HG03432 (cell line): ENCODE results near the gene ZNF324.
"Not testable (repeated sequence)": the region's sequence is repeated elsewhere in the genome, so short reads cannot be mapped to it uniquely, and the experiment has no call there.

Experiments used
- ATAC-seq: cut with Tn5 transposase; IDR thresholded peaks from one replicate; pipeline ENCODE4 v1.9.1; 2021; ENCODE audit warnings: mild to moderate bottlenecking, moderate library complexity; ENCODE audit not compliant: unreplicated experiment

ZNF324 gene

DNA sequence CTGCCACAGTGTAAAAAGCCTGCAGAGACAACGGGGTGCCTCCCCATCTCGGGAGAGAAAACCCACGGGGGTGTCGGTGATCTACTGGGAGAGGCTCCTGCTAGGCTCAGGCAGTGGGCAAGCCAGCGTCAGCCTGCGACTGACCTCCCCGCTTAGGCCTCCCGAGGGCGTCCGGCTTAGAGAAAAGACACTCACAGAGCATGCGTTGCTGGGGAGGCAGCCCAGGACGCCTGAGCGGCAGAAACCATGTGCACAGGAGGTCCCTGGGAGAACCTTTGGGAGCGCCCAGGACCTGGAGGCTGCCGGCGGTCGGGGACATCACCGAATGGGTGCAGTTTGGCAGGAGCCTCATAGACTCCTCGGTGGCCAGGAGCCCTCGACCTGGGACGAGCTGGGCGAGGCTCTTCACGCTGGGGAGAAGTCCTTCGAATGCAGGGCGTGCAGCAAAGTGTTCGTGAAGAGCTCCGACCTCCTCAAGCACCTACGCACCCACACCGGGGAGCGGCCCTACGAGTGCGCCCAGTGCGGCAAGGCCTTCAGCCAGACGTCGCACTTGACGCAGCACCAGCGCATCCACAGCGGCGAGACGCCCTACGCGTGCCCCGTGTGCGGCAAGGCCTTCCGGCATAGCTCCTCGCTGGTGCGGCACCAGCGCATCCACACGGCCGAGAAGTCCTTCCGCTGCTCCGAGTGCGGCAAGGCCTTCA lies 4.1 kb downstream of the ZNF324 start:
- not testable (repeated sequence) for ATAC-seq

DNA sequence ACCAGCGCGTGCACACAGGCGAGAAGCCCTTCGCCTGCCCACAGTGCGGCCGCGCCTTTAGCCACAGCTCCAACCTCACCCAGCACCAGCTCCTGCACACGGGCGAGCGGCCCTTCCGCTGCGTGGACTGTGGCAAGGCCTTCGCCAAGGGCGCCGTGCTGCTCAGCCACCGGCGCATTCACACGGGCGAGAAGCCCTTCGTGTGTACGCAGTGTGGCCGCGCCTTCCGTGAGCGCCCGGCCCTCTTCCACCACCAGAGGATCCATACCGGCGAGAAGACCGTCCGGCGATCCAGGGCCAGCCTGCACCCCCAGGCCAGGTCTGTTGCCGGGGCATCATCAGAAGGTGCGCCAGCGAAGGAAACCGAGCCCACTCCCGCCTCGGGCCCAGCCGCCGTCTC lies 4.9 kb downstream of the ZNF324 start:
- ATAC-seq, result no peak

DNA sequence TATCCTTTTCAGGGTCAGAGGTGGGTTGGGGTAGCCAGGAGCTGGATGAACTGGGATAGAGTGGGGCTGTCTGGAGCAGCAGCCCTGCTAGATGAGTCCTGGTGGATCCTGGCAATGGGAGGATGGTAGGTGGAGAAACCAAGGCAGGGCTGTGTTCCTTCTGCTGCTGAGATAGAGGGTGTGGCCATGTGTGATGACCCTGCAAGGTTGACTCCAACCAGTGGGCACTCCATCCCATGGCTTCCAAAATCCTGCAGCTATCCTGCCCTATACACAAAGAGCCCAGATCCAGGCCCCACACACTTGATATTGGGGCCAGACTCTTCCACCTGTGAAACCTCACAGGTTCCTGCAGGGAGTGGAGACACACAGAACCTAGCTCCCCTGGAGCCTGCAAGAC lies 6.9 kb downstream of the ZNF324 start:
- ATAC-seq, result no peak

DNA sequence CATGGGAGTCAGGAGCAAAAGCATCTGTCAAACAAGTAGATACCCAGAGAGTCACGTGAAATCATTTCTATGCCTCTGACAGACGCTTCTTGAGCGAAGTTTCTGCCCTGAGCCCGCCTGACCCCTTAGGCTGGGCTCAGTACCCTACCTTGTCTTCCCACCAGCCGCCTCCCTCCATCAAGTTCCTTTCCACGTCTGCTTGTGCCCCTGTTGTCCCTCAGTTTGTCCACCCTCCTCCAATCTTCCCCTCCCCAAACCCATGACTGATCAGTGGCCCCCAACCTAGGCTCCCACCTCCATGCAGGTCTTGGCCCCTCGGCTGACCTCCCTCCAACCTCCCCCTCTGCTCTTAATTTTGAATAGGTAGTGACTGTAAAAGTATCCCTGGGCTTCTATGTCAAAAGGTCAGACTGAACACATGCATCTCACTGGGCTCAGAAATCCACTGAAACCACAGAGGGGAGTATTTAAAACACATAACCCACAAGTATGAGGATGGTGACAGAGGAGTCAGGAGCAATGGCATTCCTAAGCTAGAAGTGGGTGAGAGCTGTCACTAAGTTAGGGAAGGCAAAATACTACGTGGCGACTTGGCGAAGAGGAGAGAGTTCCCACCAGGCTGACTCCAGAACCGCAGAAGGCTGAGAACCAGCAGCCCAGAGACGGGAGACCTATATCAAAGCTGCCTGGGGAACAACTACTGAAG lies 7.6 kb downstream of the ZNF324 start:
- ATAC-seq, result no peak

DNA sequence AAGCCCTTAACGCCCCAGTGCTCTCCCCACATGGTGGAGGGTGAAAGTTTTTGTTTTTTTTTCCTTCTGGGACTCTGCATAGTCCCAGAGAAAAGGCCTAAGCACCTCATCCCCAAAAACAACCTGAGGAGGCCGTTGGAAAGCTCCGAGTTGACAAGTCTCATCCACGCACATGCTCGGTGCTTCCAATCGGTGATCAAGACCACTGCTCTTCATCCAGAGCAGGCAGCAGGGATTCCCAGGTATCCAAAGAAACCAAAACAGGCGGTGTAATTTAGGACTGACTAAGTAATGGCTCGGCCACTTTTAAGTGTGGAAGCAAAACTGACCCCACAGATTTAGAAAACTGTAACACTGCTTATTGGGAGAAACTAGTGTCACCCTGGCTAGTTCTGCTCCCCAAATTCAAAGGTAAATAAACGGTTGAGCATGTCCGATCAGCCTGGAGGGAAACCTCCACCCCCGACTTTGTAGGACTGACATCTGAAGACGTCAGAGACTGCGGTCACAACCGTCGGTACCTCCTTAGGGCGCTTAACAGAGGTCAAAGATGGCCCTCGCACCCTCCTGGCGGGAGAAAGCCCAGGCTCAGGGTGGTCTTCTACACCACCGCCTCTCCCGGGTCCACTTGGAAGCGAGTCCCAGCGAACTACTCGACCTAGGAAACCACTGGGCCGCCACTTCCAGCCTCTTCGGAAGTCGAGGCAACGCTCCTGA lies 8.3 kb downstream of the ZNF324 start:
- ATAC-seq, result no peak

DNA sequence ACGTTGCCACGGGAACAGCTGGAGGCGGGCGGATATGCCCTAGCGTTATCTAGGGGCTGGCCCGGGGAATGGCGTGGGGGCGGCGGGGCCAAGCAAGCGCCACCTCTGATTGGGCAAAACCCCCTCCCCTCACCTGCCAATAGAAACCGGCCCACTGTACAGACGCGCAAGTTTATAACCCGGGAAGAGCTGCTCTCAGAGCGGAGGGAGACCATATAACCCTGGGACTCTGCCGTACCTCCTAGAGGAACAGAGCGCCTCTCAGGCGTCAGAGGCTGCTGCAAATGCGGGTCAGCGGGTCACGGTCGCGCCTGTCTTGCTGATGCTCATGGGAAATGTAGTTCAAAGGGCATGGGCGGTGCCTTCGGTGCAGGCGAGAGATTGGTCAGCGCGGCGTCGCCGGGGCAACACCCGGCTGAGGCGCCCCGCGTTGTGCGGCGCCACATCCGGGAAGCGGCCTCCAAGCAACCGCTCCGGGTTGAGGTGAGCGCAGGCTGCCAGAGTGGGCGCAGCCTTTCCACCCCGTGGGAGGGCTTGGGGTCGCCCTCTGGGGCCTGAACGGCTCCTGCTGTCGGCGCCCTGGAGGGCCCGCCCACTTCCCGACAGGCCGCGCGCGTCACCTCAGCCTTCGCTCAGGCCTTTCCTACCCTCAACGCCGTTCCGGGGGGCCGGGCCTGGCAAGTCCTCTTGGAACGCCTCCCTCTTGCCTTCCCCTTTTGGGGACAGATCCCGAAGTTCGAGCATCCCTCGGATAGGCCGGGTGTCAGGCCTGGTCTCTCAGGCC lies 9.0 kb downstream of the ZNF324 start, which contains the start of gene ZNF446:
TSS of gene ZNF446 (plus strand) at position 639 of the 784 bp plus-strand sequence. CDS start 867 bp downstream, outside the sequence.
- peak; percentile 82 for ATAC-seq

DNA sequence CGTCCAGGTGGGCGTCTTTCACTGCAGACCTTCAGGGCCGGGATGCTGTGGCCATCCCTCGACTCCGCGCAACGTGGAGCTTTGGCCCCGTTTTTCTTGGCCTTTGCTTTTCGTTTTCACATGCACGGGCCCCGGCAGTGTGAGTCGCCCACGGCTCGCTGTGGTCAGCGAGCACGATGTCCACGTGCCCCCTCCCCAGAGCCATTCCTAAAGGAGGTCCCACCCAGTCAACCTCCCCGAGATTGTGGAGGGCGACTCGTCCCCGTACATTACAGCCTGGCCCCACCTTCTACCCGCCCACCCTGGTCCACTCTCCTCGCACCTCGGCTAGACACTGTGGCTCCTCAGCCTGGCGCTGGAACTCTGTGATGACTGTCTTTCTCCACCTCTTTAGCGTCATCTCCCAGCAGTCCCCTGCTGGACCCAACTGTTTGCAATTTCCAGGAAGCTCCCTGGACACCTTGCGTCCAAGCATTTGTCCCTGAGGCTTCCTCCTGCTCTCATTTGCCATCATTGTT lies 9.7 kb downstream of the ZNF324 start:
- ATAC-seq, result no peak

DNA sequence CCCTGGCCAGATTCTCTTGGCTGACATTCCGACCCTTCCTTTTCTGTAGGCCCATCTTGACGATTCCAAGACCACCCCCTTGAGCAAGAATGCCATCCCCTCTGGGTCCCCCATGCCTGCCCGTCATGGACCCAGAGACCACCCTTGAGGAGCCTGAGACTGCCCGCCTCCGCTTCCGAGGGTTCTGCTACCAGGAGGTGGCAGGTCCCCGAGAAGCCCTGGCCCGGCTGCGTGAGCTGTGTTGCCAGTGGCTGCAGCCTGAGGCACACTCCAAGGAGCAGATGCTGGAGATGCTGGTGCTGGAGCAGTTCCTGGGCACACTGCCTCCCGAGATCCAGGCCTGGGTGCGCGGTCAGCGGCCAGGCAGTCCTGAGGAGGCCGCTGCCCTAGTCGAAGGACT lies 10.2 kb downstream of the ZNF324 start:
- ATAC-seq, result no peak

DNA sequence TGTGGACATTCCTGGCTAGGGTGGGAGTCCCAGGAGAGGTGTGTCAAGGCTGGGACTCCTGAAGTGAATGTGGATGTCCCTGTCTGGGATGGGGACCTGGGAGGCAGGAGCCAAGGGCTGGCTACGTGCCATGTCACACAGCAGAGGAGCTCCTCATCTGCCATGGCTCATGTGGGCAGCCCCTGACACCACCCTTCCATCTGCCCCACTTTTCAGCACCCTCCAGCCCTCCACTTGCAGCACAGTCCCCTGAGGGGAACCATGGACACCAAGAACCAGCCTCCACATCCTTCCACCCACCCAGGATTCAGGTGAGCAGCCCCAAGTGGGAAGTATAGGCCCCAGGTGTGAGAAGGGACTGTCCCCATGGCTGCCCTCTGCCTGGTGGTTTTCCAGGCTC lies 11.0 kb downstream of the ZNF324 start:
- no peak for ATAC-seq

DNA sequence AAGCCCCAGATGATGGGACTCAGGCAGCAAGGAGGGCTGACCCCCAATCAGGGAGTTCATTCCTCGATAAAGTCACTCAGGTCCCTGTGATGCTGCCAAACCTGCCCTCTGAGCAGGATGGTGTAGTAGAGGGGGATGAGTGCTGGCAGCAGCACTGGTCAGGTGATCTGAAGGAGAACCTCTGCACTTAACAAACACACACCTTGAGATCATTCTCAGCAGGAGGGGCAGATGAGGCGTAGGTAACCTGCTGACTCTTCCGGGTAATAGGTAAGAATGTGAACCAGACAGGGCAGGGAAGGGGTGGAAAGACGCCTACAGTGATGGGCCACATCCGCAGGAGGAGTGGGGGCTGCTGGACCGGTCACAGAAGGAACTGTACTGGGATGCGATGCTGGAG lies 12.4 kb downstream of the ZNF324 start:
- ATAC-seq, result no peak

DNA sequence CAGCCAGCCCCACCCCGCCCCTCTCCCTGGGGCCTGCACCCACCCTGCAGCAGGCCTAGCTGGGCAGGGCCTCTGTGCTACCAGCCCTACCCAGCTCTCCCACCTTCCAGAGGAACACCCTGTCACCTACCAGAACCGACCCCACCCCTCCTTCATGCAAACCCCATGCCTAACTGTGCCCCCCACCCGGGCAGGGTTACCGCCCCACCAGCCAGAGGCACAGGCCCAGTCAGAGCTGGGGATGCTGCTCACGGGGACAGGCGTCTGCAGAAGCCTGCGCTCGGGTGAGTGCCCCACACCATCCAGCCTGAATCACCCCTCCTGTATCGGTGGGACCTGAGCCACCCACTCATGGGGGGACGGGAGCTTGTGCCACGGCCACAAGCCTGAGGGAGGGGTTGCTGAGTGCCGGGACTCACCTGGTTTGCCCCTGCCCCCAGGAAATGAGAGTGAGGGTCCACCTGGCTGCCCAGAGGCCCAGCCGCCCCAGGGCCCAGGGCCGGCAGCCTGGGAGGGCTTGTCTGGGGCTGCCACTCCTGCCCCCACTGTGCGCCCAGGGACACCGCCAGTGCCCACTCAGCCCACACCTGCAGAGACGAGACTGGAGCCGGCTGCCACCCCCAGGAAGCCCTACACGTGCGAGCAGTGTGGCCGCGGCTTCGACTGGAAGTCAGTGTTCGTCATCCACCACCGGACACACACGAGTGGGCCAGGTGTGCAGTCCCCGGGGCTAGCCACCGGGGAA lies 13.0 kb downstream of the ZNF324 start:
- ATAC-seq, result no peak

DNA sequence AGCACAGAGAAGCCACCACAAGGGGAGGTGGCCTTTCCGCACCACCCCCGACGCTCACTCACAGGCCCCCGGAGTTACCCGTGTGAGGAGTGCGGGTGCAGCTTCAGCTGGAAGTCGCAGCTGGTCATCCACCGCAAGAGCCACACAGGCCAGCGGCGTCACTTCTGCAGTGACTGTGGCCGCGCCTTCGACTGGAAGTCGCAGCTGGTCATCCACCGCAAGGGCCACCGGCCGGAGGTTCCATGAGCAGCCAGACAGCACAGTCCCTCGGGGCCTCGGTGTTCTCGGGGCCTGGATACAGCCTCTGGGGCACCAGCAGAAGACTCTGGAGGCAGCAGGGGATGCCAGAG lies 13.6 kb downstream of the ZNF324 start:
- no peak for ATAC-seq

DNA sequence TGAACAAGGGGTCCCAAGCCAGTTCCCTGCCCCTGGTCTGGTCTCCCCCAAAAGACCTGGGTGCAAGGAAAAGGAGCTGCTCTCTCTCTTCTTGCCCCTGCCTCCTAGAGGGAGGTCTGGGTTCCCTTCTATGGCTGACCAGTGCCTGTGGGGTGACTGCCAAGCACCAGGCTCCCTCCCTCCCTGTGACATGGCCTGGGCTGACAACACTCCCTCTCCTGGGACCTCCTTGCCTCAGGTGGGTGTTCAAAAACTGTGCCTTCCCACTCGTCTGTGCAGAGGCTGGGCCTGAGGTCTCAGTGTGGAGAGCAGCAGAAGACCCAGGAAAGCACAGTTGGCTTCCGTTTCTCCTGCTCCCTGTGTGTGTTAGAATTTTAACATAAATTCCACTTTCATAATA lies 14.0 kb downstream of the ZNF324 start:
- ATAC-seq, result no peak

DNA sequence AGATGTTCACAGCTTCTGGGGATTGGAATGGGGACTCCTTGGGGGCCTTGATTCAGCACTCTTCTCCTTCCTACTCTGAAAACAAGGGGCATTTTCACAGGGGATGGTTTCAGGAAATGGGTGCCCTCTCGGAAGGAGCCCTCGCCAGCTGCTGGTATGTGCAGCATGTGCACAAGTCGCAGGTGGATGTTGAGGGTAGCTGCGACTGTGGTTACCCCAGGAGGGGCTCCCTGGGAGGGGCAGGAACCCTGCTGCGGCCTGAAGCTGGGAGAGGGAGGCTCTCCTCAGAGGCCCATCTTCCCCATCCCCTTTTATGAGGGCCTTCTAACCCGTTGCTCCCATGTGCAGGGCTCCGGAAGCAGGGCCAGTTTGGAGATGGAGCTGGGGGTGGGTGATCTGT lies 15.5 kb downstream of the ZNF324 start:
- no peak for ATAC-seq

DNA sequence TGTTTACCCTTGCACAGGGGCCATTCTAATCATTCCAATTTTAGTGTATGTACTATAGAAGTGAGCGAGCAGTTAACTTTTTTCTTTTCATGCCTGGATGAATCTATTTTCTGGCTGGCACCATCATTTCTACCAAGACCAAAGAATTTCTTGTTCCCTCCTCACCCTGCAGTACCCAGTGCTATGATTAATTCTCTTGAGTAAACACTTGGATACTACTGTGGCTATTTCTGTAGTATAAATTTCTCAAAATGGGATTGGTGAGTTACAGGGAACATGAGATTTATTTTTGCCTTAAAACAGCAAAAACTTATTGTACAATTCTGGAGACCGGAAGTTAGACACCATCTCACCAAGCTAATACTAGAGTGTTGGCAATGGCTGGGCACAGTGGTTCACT lies 16.9 kb downstream of the ZNF324 start:
- ATAC-seq, result no peak

DNA sequence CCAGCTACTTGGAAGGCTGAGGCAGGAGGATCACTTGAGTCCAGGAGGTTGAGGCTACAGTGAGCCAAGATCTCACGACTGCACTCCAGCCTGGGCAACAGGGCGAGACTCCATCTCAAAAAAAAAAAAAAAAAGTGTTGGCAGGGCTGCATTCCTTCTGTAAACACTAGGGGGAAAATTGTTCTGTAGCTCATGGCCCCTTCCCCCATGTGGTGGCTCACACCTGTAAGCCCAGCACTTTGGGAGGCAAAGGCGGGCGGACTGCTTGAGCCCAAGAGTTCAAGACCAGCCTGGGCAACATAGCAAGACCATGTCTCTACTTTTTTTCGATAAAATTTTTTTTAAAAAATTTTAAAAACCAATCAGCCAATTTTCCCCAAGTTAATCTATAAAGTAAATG lies 17.5 kb downstream of the ZNF324 start:
- not testable (repeated sequence) for ATAC-seq

DNA sequence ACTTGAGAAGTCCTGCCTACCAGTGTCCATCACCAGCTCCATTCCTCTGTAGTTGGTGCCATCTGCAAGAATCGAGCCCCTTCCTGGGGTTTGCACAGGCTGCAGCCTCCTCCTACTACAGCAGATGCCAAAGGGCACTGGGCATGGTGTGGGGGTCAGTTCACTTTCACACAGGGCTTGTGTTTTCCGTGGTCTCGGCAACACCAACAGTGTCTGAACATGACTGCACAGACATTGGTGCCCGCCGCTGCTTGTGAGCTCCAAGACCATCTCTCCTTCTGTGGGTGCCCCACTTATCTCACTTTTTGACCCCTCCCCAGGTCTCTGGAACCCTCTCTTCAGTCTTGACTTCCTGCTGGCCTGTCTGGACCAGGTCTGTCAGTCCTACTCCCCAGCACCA lies 24.5 kb downstream of the ZNF324 start:
- ATAC-seq, result no peak

DNA sequence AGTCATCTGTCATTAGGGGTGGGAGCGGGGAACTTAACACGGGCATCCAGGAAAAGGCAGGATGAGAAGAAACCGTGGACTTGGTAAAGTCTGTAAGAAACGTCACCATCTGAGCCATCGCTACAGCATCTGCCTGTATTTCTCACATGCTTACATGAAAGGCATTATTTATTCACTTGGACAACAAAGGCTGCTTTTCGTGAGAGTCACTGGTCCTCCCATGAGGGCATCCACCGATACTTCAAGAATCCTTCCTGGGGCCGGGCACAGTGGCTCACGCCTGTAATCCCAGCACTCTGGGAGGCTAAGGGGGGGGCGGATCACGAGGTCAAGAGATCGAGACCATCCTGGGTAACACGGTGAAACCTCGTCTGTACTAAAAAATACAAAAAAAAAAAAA lies 25.4 kb downstream of the ZNF324 start:
- no peak for ATAC-seq

DNA sequence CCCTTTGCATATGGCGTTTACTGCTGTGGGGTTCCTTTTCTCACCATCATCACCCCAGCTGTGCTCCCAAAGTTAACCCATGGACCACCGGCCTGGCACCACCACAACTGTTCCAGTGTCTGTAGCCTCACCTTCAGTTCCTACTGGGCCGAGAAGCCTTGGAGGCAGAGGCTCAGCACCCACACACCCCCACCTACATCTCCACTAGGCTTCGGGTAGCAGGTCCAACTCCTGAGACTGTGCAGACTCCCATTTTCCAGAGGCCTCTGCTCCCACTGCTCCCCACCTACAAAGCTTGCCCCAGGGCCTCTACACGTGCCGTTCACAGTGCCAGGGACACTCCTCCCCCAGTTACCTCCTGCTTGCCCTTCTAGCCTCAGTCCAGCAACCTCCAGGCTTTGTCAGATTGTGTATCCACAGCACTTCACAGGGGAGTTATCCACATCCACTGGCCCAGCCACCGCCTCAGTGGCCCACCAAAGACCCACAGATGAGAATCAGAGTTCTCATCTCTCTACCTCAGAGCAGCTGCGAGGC lies 30.8 kb downstream of the ZNF324 start:
- no peak for ATAC-seq
